GM18508 (cell line): ENCODE results near the gene ROBO2.

ENCODE experiments used
- ATAC-seq: cut with Tn5 transposase; IDR thresholded peaks from one replicate; pipeline ENCODE4 v1.9.1; 2021; ENCODE audit warnings: moderate number of reproducible peaks; ENCODE audit not compliant: insufficient read depth, unreplicated experiment

Gene ROBO2

GRCh38 chr3:77536038-77536775, 496.3 kb downstream of the ROBO2 start:
- no peak for ATAC-seq

GRCh38 chr3:77539014-77539413, 499.1 kb downstream of the ROBO2 start:
- ATAC-seq, result no peak

GRCh38 chr3:77539677-77540076, 499.8 kb downstream of the ROBO2 start:
- ATAC-seq, result no peak

- ATAC-seq, result no peak
Measured at GRCh38 chr3:77541203-77541922, 501.5 kb downstream of the ROBO2 start.

GRCh38 chr3:77546246-77546645, 506.3 kb downstream of the ROBO2 start:
- no peak for ATAC-seq

GRCh38 chr3:77549034-77549433, 509.1 kb downstream of the ROBO2 start:
- no peak for ATAC-seq

- no peak for ATAC-seq
Measured at GRCh38 chr3:77553240-77553639, 513.3 kb downstream of the ROBO2 start.

GRCh38 chr3:77562089-77562488, 522.2 kb downstream of the ROBO2 start:
- ATAC-seq, result no peak

GRCh38 chr3:77563012-77563411, 523.1 kb downstream of the ROBO2 start:
- ATAC-seq, result no peak

- ATAC-seq, result no peak
Measured at GRCh38 chr3:77566055-77566454, 526.2 kb downstream of the ROBO2 start.

GRCh38 chr3:77571971-77572715, 532.2 kb downstream of the ROBO2 start:
- no peak for ATAC-seq

GRCh38 chr3:77577264-77577663, 537.4 kb downstream of the ROBO2 start:
- ATAC-seq, result no peak

GRCh38 chr3:77586216-77586615, 546.3 kb downstream of the ROBO2 start:
- no peak for ATAC-seq

GRCh38 chr3:77588863-77589262, 549.0 kb downstream of the ROBO2 start:
- ATAC-seq, result no peak

GRCh38 chr3:77590191-77590590, 550.3 kb downstream of the ROBO2 start:
- ATAC-seq, result no peak

GRCh38 chr3:77595371-77595870, 555.5 kb downstream of the ROBO2 start:
- ATAC-seq, result no peak

GRCh38 chr3:77599948-77600347, 560.0 kb downstream of the ROBO2 start:
- no peak for ATAC-seq

- no peak for ATAC-seq
Measured at GRCh38 chr3:77601823-77602415, 562.0 kb downstream of the ROBO2 start.

- ATAC-seq, result no peak
Measured at GRCh38 chr3:77602722-77603121, 562.8 kb downstream of the ROBO2 start.

- ATAC-seq, result no peak
Measured at GRCh38 chr3:77605308-77605707, 565.4 kb downstream of the ROBO2 start.

GRCh38 chr3:77605865-77606264, 566.0 kb downstream of the ROBO2 start:
- no peak for ATAC-seq
